A204.1 (cell line): ENCODE measurements around the gene GRID2.
"Not testable (repeated sequence)": the region's sequence is repeated elsewhere in the genome, so short reads cannot be mapped to it uniquely, and the experiment has no call there.

ENCODE experiments used
- FAIRE-seq: peaks from 2 replicates; lab custom pipeline; 2012; peaks lifted over from hg19 to GRCh38; lab: Jason Lieb, UNC

Gene GRID2

DNA sequence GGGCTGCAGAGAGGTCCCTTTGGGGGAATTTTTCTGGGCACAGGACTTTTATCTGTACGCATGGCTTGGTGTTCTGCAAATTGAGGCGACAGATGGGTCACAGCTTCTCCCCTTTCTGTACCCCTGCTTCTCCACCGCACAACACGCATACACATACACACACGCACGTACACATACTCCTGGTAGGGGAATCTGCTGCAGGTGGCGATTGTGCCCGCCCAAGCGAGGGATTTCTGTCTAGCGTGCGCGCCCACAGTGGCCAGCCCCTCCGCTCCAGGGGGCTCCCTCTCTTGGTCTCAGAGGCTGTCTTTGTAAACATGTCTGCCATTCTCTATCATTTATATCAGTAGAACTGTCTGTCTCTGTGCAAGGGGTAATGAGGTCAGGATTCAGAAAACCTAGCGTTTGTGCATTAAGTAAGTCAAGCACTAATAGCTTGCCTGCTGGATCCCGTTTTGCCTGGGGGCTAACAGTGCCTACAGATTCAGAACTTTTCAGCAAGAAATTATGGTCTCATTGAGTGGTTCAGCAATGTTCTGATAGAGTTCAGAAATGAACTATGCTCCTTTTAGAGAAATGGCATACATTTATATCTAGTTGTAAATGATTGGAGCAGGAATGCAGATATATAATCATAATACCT lies 2.2 kb downstream of the GRID2 start:
- no peak for FAIRE-seq

DNA sequence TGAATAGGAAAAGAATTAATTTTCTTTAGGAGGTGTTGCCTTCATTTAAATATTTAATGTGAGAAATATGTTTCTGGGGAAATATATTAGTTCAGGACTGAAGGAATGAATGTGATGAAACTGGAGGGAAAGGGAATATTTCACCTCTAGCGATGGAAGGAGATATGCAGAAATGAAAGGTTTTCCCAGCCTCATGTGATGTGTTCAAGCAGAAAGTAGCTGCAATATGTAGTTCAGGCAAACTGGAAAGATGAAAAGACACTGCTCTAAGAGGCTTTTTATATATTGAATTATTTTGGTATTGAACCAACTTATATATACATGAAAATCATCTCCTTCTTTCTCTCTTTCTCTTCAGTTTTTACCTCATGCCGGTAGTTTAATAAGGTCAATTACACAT lies 3.4 kb downstream of the GRID2 start:
- FAIRE-seq, result no peak

DNA sequence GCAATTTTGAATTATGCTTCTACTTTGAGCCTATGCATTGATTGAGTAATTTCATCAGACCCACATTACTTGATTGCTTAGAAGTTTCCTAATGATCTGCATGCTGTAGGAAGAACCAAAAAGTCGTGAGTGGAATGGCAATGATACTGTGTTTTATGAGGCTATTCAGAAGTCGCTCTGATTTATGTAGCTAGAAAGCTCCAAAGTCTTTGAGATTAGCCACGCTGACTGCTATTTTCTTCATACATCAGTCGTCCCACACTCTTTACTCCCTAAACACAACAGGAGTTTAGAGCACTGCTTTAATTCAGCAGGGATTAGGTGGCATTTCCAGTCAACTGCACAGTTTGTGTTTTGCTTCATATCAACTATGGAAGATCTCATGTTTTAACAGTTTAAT lies 4.1 kb downstream of the GRID2 start:
- FAIRE-seq, result no peak

DNA sequence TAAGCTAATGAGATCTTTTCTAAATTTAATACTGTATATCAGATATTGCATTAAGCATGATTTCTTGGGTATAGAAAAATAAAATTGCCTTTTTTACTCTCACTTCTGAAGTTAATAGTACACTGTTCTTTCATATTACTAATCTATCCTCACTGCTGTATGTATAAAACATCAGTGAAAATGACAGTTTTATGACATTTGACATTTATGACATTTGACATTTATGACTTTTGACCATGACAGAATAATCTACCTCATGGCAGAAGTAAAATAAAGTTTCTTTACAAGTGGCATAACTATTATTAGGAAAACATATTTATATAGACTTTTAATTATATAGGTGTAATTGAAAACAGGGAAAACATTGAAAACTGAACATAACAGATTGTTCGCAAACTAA lies 13.3 kb downstream of the GRID2 start:
- no peak for FAIRE-seq

DNA sequence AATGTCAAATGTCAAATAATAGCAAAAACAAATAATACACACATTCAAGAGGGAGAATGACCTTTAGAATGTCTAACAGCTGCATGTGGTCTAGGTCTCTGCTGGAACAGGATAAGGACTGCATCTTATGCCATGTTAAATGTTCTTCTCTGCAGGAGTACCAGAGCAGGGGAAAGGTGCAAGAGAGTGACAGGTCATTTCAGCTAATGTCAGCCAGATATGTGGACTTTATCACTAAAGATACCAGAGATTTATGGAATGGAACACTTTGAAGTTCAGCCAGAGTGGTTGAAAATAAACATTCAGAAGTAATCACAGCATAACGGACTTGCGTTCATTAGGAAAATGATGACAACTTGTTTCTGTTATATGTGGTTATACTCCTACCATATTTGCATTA lies 24.3 kb downstream of the GRID2 start:
- FAIRE-seq, result no peak

DNA sequence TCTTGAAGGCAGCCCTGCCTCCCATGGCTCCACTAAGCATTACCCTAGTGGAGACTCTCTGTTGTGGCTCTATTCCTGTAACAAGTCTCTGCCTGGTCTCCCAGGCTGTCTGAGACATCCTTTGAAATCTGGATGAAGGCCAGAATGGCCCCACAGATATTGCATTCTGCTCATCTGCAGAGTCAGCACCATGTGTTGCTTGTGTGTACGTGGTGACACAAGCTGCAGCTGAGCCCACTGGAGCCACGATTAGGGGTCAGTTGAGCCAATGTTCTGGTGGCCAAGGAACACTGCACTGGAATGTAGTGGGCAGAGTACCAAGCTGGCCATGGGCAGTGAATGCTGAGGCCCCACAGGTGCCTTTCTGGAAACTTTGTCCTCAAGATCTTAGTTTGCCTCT lies 29.2 kb downstream of the GRID2 start:
- no peak for FAIRE-seq

DNA sequence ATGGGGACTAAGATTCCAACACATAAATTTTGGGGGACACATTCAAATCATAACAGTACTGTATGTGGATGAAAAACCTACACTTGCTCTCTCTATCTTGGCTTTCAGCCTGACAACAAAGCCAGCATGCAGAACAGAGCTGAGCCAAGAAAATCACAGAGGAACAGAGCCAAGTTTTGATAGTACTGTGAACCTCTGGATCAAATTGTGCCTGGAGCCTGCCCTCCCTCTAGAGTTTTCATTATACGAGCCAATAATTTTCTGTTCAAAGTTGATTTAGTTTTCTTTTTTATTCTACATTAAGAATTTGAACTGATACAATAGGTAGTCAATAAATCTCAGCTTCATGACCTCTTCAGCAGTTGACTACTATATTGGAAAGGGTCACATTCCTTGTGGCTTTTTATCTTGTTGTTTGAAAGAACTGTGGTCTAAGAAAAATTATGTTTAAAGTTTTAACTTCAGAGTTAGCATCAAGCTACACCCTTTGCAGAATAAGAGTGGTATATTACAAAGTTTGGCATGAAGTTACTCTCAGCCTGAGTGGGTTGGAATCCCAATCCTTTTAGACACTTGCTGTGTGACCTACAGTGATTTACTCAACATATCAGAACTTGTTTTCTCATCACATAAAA lies 31.1 kb downstream of the GRID2 start:
- no peak for FAIRE-seq

DNA sequence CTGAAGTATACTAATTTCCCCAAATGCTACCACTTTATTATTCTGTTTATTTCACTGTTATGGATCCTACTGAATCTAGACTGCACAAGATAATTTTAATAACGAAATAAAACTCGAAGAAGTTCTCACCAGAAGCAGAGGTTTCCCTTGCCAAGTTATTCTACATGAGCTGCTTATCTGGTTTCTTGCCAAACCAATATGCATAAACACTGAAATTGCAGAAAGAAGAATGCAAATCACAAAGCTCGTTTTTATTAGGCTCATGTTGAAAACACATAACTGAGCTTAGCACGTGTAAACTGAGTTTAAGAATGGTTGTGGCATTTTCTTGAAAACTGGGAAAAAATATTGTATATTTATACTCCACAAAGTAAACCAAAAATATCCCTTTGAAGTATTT lies 35.9 kb downstream of the GRID2 start:
- no peak for FAIRE-seq

DNA sequence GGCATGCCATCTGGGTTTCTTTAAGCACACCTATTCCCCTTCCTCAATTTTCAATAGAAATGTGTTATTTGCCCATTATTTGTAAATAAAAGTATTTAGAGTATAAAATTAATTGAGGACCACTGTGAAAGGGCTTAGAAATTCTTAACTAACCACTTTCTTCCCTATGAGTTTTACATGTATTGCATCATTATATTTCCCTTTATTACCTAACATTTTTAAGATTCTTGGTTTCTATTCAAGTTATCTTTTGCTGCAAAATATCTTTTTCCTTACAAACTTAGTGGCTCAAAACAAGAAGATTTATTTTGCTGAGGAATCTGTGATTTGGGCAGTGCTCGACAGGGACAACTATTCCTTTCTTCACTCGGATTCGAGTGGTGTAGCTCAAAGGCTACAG lies 40.5 kb downstream of the GRID2 start:
- no peak for FAIRE-seq

DNA sequence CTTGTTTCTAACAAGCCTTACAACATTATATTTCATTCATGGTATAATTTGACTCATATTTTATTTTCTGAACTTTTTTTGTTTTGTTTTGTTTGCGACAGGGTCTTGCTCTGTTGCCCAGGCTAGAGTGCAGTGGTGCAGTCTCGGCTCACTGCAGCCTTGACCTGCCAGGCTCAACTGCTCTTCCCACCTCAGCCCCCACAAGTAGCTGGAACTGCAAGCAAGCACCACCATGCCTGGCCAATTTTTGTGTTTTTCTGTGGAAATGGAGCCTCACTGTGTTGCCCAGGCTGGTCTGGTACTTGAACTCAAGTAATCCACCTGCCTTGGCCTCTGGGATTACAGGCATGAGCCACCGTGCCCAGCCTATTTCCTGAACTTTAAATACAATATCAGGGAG lies 42.5 kb downstream of the GRID2 start:
- no peak for FAIRE-seq

DNA sequence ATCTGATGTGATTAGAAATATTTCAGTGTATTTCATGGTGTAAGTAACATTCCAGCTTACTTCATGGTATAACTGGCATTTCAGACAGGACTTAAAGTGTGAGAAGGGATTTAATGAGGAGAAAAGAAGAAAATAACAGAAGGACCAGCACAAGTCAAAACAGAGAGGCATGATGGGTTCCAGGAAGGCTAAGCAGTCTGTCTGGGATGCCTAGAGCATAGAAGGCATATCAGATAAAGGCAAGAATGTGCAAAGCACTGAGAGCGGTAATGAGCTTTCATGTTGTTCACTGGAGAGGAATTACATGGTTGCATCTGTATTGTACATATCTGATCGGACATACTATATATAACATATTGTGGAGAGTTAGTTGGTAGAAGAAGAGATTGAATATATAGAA lies 54.2 kb downstream of the GRID2 start:
- FAIRE-seq, result no peak

DNA sequence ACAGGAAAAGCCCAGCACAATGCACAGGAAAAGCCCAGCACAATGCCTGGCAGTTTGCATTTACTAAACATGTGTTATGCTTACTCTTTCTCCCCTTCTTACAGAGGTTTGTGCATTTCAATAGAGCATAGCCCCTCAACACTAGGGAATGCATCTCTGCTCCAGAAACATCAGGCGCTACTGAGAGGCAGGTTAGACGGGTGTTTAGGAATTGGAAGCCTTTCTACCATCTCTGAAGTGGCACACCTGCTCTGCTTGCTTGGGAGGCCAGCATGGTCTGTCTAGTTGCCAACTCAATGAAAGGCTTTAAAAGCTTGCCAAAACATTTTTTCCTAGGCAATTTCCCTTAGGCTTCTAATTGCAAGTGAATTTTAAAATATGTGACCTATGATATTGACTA lies 55.7 kb downstream of the GRID2 start:
- FAIRE-seq, result no peak

DNA sequence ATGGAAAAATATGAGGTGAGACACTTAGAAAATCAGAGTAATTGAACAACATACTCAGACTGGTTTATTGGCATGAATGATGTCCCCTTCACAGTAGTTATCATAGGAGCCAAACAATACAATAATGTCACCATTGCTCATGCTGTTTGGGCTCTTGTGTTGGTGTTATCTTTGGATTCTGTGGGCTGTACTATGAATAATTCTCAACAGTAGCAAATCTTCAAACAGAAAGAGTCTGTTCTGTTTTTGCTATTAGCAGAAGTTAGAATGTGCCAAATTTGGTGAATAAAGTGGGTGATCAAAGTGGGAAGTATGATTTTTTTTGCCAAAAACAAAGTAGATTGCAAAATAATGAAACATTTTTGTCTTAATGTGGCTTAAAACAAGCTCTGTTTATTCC lies 58.3 kb downstream of the GRID2 start:
- no peak for FAIRE-seq

DNA sequence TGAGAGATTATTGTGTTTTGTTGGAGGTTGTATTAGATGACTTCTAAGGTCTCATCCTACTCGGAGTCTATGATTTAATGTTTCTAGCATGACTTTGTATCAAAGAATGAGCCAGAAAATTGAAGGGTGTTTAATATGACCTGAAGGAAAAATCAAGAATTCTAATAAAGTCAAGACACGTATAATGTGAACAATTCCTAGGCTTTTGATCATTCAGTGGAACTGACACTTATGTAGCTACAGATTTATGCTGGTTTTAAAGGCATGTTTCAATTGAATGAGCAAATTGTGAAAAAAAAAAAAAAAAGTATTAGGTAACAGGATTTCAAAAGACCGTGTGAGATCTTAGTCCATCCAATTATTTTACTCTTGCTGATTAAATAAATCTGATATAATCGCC lies 64.9 kb downstream of the GRID2 start:
- FAIRE-seq, result no peak

DNA sequence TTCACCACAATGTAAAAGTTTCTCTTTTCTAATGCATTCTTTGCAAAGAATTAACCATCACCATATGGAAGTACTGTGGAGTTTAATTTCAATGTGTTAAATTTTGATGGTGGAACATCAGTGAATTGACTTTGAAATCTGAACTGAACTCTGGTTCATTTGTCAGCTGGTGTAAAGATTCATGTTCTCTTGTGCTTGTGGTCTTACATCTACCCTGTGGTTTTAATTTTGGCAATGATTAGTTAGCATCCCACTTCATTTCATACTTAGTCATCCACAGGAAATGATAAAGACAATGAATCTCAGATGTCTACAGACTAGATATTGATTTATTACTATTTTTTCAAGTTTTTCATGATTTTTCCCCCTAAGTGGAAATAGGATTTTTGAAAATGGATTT lies 77.8 kb downstream of the GRID2 start:
- FAIRE-seq, result no peak

DNA sequence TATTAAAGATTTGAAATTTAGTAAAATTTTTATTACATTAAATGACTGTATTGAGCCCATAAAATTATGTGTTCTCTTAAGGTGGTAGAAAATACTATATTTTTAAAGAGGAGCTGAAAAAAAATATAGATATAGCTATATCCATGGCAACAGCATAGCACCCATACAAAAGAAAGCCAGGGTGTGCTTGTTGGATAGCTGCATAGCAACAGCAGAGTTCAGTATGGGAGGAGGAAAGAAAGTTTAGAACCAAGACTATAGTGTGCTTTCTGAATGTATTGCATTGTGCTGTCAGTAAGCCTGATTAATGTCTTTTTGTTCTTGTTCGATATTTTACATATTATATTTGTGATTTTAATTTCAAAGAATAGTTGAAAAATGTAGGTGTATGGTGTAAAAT lies 78.4 kb downstream of the GRID2 start:
- no peak for FAIRE-seq

DNA sequence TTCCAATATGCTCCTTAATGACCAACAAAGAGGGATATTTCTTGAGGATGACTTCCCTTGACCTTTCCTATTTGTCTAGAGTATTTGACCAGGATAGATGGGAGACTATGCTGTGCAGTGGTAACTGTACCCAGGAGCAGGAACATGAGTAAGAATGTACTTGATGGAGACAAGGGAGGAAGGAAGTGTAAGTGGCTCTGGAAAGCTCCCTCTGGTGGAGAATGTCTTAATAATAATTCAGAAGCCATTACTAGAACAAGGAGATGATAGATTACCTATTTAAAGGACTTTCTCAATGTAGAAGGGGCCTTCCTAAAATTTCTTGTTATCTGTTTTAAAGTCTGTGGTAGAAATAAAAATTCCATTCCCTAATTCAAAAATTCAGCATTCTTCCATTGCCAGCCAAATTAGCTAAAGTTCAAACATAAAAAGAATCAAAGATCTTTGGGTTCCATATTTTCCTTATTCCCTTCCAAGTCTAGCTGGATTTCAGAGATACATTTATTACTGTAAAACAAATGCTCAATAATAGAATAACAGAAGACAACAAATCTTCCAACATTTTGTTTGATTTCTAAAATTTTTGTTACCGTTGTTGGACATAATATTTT lies 83.8 kb downstream of the GRID2 start:
- FAIRE-seq, result no peak

DNA sequence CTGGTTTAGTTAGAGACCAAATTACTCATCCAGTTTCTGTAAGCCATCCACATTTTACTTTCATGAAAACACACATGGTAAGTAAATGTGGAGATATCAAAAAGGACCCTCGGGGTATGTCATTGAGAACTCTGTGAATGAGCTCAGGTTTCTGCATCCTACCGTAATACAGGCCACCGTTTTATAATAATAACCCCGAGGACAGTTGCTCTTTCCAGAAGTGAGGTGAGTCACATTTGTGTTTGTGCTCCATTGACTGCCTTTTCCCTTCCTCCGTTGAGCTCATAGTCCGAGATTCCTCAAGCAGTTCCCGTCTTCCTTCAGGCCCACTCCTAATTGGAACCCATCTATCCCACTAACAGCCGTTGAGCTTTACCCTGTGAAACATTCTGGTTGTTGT lies 95.3 kb downstream of the GRID2 start:
- no peak for FAIRE-seq

DNA sequence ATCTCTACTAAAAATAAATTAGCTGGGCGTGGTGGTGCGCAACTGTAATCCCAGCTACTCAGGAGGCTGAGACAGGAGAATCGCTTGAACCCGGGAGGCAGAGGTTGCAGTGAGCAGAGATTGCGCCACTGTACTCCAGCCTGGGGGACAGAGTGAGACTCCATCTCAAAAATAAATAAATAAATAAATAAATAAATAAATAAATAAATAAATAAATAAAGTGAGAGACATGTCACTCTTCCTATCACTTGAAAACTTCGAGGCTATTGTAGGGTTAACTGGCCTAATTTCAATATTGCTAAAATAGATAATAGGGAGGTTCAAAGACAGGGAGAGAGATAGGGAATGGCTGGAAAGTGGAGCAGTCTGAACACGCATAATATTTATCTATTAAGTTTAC lies 99.8 kb downstream of the GRID2 start:
- not testable (repeated sequence) for FAIRE-seq

DNA sequence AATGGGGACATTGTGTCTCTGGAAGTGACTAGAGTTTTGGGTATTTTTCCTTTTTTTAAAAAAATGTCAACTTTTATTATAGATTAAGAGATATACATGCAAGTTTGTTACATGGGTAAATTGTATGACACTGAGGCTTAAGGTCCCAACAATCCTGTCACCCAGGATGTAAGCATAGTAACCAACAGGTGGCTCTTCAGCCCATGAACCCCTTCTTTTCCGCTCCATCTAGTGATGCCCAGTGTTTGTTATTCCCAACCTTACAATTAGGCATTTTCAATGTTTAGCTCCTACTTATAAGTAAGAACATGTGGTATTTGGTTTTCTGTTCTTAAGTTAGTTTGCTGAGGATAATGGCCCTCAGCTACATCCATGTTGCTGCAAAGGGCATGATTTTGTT lies 102.7 kb downstream of the GRID2 start:
- FAIRE-seq, result no peak

DNA sequence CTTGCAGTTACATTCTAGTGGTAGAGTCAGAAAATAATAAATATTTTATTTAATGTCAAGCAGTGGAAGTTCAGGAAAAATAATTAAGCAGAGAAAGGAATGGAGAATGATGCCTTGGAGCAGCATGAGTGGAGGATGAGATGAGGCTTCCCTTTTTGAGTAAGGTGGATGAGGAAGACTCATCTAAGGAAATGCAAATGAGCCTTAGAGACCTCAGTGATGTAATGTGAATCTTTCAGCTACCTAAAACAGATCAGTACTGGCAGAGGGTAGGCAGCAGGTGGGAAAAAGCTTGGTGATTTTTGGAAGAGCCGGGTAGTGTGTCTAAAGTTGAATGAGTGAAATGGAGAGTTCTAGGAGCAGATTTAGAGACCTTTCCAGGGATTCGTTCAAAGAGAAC lies 118.2 kb downstream of the GRID2 start:
- no peak for FAIRE-seq

DNA sequence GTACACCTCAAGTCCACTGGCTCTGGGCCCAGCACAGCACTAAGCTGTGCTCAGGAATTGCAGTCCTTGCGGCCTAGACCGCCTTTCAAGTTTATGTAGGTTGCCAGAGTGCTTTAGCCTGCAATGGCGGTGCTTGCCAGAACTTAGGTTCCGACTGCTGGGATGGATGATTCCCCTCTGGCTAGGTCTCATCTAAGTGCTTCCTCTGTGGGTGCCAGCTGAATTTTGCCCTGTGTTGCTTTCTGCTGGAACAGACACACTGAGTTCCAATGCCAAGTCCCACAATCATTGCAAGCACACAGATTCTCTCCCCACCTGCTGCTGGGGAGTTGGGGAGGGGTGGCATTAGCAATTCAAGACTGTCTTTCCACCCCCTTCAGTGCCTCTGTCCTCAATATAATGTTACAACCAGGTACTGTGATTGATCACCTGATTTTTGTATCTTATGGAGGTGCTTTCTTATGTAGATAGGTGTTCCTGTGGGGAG lies 129.5 kb downstream of the GRID2 start:
- FAIRE-seq, result no peak

DNA sequence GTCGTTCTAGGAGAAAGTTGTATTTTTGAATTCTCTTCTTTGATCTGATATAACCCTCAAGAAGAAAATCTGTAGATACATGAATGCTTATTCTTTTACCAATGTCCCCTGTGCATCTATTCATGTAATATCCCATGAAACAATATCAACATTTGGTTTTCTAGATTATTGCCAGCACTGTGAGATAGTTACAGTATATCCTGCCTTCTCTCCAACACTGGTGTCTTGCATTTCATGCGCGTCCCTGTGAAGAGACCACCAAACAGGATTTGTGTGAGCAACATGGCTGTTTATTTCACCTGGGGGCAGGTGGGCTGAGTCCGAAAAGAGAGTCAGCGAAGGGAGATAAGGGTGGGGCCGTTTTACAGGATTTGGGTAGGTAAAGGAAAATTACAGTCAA lies 135.0 kb downstream of the GRID2 start:
- FAIRE-seq, result not testable (repeated sequence)

DNA sequence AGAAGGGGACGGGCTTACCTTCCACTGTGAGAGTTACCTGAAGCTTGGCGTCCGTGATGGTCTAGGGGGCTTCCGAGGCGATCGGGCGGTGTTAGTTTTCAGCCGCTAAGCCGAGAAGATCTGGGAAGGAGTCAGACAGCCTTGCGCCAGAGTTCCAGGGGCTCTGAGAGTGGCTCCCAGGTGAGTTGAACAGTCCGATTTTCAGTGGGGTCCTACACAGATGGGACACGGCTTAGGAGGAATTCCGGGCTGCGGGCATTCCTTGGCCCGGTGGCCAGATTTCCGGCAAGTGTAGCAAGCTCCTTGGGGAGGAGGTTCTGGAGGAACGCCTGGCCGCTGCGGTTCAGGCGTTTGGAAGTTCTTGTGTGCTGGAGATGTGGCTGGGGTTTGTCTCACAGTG lies 138.4 kb downstream of the GRID2 start:
- FAIRE-seq, result not testable (repeated sequence)
